GM12875 (cell line): ENCODE data around the gene SCFD2.
A peak's percentile ranks its signal among the peaks of the same experiment; 100 is the strongest.

Experiments
- H3K4me3 ChIP-seq: one replicate; pipeline ENCODE4 v1.5.1; 2011; ENCODE audit warnings: low read depth, low read length, control low read depth
- CTCF ChIP-seq: IDR thresholded peaks from 2 replicates; pipeline ENCODE4 v1.5.1; 2011; ENCODE audit warnings: low read depth, mild to moderate bottlenecking, control low read depth, inconsistent platforms, low read length, moderate library complexity, borderline replicate concordance; ENCODE audit not compliant: insufficient read depth

The SCFD2 gene

DNA sequence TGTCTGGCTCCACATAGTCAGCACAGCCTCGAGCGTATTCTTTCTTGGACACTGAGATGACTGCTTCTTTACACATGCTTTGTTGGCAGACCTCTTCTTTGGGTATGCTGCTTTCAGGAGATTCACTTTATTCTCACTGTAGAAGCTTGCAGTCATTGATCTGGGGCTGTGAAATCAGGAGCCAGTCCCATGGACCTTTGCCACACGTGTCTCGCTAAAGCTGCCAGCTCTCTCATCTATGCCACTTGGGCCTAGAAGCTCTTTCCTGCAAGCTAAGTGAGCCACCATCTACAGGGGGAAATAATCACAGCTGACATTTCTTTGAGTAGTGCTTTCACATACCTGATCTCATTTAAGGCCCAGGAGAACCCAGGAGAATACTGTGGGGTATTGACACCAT is 498.7 kb downstream of the SCFD2 start:
- no peak for TF ChIP-seq CTCF
- H3K4me3 ChIP-seq, result no peak overlapping the region

DNA sequence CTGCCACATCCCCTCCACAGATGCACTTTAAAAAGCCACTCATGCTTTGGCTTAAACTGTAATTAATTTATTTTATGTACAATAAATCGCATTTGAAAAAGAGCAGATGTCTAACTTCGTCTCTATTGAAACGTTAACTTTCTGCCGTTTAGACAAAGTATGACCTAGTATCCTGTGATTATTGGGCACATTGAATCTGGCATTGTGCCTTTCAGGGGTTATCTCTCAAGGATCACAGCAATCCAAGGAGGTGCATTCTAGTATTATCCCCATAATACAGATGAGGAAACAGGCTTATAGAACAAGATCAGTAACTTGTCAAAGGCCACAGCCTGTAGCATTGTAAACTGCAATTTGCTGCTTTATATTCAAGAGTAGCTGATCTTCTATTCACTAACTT is 499.1 kb downstream of the SCFD2 start:
- H3K4me3 ChIP-seq, result no peak overlapping the region
- TF ChIP-seq CTCF, result no peak

- no peak overlapping the region for H3K4me3 ChIP-seq
- TF ChIP-seq CTCF, result no peak
These were observed 500.6 kb downstream of the SCFD2 start for GRCh38 chr4:52865300-52865699.

GRCh38 chr4:52864793-52865192 is 501.1 kb downstream of the SCFD2 start:
- H3K4me3 ChIP-seq, result no peak overlapping the region

GRCh38 chr4:52863324-52863723 is 502.5 kb downstream of the SCFD2 start:
- TF ChIP-seq CTCF, result no peak
- no peak overlapping the region for H3K4me3 ChIP-seq

More at GRCh38 chr4:52864793-52865192, 501.1 kb downstream of the SCFD2 start:
- TF ChIP-seq CTCF, result no peak

DNA sequence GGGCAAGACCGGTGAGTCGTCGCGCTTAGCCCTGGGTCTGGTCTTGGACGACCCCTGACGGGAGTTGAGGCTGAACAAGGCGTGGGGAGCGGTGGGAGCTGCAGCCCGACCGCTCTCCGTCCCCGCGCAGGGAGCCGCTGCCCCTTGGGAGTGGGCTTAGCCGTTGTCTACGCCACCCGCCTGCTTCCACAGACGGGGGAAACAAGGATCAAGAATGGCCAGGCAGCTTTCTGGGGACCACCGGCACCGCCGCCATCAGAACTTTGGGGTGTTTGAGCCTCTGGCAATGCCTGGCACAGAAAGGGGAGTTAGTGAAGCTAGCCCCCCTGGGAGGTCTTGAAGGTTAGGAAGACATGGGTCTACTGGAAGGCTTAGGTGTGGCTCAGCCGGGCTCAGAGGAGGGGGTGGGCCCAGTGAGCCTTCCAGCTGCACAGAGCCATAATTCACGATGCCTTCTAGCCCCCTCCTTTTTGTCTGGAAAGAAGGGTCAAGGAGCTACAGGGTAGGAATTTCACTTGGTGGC is 503.2 kb downstream of the SCFD2 start:
- TF ChIP-seq CTCF, result no peak
- peak overlapping the region; percentile 54 for H3K4me3 ChIP-seq

- H3K4me3 ChIP-seq, result peak within 1 kb of the TSS; percentile 67
- no peak for TF ChIP-seq CTCF
These were observed 503.8 kb downstream of the SCFD2 start, which contains the start of gene RASL11B for GRCh38 chr4:52861879-52862616. Gene RASL11B (plus strand): TSS chr4:52862317. CDS start chr4:52862508, 191 bp downstream.
